Measurements from ENCODE around the gene SLC16A10.

The SLC16A10 gene

DNA sequence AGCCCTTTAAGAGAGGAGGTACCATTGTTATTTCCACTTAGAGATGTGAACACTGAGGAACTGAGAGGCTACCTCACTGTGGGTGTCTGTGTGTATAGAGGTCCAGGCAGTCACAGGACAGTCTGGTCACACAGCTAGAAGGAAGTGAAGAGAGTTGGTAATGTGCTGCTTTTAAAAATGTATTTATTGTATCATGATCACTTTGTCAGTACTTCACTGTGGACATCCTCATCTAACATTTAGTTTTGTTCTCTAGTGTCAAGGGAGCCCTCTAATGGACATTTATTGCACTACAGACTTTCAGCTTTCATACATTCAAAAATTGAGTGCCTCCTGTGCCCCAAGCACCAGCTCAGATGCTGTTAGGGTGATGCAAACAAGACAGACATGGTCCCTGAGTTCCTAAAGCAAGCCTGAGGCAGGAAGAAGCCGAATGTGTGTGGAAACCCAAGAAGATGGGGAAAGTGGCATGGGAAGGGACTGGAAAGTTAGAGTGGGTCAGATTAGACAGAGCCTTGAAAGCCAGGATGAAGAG is 123.0 kb downstream of the SLC16A10 start:
- H3K4me3 ChIP-seq (ENCODE audit: control insufficient read depth, low read depth, low read length): no peak overlapping the region
- TF ChIP-seq, protein P1, sequence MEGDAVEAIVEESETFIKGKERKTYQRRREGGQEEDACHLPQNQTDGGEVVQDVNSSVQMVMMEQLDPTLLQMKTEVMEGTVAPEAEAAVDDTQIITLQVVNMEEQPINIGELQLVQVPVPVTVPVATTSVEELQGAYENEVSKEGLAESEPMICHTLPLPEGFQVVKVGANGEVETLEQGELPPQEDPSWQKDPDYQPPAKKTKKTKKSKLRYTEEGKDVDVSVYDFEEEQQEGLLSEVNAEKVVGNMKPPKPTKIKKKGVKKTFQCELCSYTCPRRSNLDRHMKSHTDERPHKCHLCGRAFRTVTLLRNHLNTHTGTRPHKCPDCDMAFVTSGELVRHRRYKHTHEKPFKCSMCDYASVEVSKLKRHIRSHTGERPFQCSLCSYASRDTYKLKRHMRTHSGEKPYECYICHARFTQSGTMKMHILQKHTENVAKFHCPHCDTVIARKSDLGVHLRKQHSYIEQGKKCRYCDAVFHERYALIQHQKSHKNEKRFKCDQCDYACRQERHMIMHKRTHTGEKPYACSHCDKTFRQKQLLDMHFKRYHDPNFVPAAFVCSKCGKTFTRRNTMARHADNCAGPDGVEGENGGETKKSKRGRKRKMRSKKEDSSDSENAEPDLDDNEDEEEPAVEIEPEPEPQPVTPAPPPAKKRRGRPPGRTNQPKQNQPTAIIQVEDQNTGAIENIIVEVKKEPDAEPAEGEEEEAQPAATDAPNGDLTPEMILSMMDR (conservative IDR thresholded peaks at IDR 0.05; ENCODE audit: control insufficient read depth, insufficient read depth, low read depth, low read length): peak; percentile 75
- peak; percentile 64 for DNase-seq (ENCODE audit: low read depth)

DNA sequence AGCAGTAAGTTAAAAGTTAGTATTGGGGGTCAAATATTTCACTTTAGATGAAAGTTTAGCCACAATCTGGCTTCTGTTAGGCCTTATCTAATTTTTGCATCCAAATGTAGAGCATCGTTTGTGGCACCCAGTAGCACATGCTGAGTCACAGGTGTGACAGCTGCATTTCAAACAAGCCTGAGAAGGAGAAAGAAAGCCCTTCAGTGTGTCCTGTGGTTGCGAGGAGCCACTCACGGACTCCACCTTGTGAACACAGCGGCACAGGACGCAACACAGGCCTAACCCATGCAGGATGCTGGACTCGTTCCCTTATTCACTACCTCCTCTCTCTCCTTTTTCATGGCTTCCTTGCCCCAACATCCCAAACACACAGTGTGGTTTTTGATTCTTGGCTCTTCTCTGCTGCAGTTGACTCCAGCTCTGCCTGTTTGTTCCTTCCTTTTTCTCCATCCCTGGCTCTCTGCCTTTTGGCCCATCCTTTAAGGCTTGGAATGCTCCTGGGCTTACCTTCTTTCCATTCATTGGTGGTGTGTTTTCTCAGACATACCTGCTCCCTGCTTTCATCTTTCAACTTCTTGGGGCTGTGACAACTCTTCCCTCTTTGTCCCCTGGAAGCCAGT is 124.2 kb downstream of the SLC16A10 start:
- H3K4me3 ChIP-seq (ENCODE audit: control insufficient read depth, low read depth, low read length): no peak overlapping the region
- no peak for DNase-seq (ENCODE audit: low read depth)
- TF ChIP-seq, protein P1 (conservative IDR thresholded peaks at IDR 0.05; ENCODE audit: control insufficient read depth, insufficient read depth, low read depth, low read length): no peak

DNA sequence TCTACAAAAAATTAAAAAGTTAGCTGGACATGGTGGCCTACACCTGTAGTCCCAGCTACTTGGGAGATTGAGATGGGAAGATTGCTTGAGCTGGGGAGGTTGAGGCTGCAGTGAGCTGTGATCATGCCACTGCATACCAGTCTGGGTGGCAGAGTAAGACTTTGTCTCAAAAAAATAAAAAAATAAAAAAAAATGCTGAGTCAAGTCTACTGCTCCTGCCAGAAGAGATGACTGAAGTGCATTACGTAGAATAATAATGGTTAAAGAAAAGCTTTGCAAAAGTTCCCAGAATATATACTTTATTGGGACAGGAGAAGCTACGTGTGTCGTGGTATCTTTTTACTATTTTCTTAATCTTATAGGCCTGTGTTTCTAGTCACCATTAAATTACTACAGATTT is 125.3 kb downstream of the SLC16A10 start:
- TF ChIP-seq, protein P1 (conservative IDR thresholded peaks at IDR 0.05; ENCODE audit: control insufficient read depth, insufficient read depth, low read depth, low read length): no peak

DNA sequence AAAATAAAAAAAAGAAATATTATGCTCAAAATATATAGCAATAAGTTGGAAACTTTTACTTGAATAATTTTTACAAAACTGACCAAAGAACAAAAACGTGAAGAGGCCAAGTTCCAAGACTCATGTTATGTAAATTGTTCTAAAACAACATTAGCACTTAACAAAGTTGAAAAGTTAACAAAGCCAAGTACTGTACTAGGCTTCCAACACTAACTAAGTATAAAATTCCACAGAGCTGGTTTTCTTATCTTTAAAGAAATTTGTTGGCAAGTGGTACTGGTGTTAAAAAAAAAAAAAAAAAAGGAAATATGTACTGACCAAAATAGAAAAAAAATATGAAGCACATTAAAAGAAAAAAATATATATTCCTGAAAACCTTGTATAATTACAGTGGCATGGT is 127.8 kb downstream of the SLC16A10 start:
- DNase-seq (ENCODE audit: low read depth): no peak
- TF ChIP-seq, protein P1 (conservative IDR thresholded peaks at IDR 0.05; ENCODE audit: control insufficient read depth, insufficient read depth, low read depth, low read length): no peak
- H3K4me3 ChIP-seq (ENCODE audit: control insufficient read depth, low read depth, low read length): no peak overlapping the region

More for the DNA sequence above, 125.3 kb downstream of the SLC16A10 start:
- DNase-seq (ENCODE audit: low read depth): no peak
- no peak overlapping the region for H3K4me3 ChIP-seq (ENCODE audit: control insufficient read depth, low read depth, low read length)

DNA sequence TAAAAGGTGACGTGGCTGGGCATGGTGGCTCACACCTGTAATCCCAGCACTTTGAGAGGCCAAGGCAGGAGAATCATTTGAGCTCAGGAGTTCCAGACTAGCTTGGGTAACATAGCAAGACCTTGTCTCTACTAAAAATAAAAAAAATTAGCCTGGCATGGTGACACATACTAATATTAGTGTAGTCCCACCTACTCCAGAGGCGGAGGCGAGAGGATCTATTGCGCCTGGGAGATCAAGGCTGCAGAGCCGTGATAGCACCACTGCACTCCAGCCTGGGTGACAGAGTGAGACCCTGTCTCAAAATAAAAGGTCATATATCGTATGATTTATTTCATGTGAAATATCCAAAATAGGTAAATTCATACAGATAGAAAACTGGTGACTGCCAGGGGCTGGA is 132.5 kb downstream of the SLC16A10 start:
- H3K4me3 ChIP-seq (ENCODE audit: control insufficient read depth, low read depth, low read length): no peak overlapping the region
- no peak for DNase-seq (ENCODE audit: low read depth)
- TF ChIP-seq, protein P1 (conservative IDR thresholded peaks at IDR 0.05; ENCODE audit: control insufficient read depth, insufficient read depth, low read depth, low read length): no peak

DNA sequence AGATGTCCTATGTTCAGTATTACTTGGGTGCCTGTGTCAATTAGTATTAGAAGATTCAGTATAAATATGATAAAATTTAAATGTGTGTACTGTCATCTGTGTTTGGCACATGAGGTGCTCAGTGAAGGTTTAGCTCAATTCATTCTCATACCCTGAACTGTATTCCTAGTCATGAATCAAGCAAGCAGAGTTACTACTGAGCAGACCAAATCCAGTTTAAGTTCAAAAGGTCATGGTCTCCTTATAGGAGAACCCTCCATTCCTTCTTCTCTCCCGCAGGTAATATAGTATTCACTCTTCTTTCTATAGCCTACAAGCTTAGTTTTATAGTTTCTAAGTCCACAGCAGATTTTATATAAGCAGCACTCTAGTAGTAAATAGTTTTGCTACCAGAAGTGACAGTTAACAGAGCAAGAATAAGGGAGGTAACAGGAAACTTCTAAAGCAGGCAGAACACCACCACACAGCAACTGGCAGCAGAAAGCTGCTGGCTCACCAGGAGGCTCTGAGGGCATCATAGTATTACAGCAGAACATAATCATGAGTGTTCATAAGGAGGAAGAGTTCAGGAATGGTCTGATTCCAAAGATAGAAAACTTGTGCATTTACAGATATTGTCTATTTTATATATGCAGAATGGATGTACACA is 133.2 kb downstream of the SLC16A10 start:
- TF ChIP-seq, protein P1 (conservative IDR thresholded peaks at IDR 0.05; ENCODE audit: control insufficient read depth, insufficient read depth, low read depth, low read length): no peak
- no peak for DNase-seq (ENCODE audit: low read depth)
- H3K4me3 ChIP-seq (ENCODE audit: control insufficient read depth, low read depth, low read length): no peak overlapping the region
